Uterus (tissue), 2 donors: ENCODE measurements around the gene TTC32.

Experiments used
- CTCF ChIP-seq, 4 experiments: fragments of 200-600 bp in 2 of 4; fragments of 450-650 bp in 2 of 4; sonication (generic) in 2 of 4; IDR thresholded peaks; one replicate each; pipeline ENCODE4 v1.5.1; 2016 to 2019; ENCODE audit warnings: antibody characterized with exemption in 4 of 4, mild to moderate bottlenecking in 2 of 4, moderate library complexity in 1 of 4
- POLR2A ChIP-seq, 2 donors: fragments of 450-650 bp; IDR thresholded peaks; one replicate each; pipeline ENCODE4 v1.6.1; 2016; ENCODE audit warnings: antibody characterized with exemption in 2 of 2, mild to moderate bottlenecking in 1 of 2, moderate library complexity in 1 of 2

DNA sequence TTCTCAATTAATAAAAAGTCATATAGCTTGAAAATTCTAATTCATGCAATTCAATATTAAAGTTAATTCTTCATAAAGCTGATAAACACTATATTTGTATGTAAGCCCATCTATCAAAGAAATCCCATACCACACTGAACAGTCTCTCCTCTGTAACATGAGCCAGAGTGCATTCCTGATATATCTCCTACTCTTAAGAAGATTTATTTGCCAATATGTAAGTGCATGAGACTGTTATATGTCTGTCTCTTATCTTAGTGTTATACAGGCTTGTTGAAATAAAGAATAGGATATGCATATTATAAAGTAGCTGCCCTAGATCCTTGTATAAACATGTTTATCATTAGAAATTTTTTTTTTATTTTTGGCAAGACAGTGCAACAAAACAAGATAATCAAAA is 40.4 kb upstream of the TTC32 start:
- no peak for TF ChIP-seq CTCF (IDR thresholded peaks at IDR 0.05)
- no peak for TF ChIP-seq POLR2A (IDR thresholded peaks at IDR 0.05)
